ENCODE results near the gene MAPK6.

The MAPK6 gene

DNA sequence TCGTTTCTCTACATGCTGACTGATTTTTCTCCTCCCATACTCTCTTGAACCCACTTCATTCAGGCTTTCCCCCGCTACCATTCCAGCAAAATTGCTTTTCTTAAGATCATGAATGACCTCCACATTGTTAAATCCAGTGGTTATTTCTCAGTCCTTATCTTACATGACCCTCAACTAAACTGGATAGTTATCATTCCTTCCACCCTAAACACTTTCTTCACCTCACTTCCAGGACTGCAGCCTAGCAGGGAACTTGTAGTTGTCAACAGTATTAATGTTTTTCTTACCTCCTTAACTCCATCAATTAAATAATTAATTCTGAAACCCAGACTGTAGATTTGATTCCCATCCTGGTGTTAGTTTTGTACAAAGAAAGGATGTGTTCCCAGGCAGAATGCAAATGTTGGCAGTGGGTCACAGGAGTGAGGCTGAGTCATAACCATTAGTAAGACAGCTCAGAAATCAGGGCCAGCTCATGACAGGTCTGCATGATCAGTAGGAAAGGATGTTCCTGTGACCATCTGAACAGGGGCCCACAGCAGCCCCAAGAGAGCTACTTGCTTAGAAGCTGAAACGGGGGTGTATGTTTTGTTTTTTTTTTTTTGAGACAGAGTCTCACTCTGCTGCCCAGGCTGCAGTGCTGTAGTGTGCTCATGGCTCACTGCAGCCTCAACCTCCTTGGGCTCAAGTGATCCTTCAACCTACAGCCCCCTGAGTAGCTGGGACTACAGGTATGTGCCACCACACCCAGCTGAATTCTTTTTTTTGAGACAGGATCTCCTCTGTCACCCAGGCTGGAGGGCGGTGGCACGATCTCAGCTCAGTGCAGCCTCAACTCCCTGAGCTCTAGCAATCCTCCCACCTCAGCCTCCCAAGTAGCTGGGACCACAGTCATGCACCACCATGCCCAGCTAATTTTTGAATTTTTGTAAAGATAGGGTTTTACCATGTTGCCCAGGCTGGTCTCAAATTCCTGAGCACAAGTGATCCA is 84.5 kb downstream of the MAPK6 start:
- DNase-seq (ENCODE audit: low spot score) = peak; percentile 87

DNA sequence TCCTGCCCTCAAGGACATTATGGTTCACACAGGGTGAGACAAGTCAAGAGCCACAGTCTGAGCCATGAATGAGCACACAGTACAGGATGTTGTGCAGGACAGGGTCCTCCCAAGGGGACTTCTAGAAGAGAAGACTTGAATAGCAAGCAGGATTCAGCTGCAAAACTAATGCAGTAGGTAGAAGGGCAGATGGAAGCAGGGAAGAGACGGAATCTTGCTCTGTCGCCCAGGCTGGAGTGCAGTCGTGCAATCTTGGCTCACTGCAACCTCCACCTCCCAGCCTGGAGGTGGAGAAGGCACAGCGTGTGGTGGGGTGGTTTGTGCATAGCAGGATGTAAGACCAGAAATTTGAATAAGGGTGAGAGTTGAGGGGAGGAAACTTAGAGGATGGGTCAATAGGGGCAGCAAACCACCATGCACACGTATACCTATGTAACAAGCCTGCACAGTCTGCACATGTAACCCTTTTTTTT is 85.5 kb downstream of the MAPK6 start:
- DNase-seq (ENCODE audit: low spot score) = no peak

DNA sequence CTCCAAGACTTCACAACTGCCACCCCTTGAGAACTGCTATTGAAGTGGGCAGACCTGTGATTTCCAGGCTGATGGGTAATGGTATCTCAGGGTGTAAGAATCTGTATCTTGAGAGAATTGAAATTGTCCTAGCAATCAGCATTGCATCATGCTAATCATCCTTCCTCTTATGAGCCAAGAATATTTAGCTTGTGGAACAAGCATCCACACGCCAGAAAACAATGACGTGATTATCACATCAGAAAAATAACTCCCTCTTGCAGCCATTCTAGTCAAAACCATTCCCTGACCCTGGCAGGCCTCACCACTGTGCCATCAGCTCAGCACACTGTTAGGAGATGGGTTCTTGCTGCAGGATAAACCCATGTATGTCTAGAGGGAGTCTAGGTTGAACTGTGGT is 86.8 kb downstream of the MAPK6 start:
- no peak for DNase-seq (ENCODE audit: low spot score)

DNA sequence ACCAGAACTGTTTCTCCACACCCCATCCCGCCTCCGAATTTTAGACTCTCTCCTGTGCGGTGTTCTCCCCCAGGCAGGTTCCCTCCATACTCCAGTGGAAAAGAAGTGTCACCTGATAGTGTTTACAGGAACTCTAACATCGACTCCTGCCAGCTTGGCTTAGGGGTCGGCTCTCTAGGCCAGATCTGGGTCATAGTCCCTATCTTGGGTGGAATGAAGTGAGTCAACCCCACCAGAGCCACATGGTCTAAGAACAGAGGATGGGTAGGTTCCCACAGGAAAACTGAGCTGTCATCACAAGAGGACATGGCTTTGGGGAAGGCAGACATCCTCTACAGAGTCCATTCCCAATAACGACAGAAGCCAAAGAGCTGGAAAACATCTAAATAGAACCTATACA is 87.6 kb downstream of the MAPK6 start:
- no peak for DNase-seq (ENCODE audit: low spot score)

DNA sequence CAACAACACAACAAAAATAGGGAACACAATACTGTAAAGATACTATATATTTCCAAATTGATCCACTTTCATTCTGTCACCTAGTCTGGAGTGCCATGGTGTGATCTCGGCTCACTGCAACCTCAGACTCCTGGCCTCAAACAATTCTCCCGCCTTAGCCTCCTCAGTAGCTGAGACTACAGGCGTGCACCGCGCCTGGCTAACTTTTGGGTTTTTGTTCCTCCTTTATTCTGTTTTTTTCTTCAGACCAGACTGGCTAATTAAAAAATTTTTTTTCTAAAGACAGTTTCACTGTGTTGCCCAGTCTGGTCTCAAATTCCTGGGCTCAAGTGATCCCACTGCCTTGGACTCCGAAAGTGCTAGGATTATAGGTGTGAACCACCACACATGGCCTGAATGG is 88.2 kb downstream of the MAPK6 start:
- no peak for DNase-seq (ENCODE audit: low spot score)

DNA sequence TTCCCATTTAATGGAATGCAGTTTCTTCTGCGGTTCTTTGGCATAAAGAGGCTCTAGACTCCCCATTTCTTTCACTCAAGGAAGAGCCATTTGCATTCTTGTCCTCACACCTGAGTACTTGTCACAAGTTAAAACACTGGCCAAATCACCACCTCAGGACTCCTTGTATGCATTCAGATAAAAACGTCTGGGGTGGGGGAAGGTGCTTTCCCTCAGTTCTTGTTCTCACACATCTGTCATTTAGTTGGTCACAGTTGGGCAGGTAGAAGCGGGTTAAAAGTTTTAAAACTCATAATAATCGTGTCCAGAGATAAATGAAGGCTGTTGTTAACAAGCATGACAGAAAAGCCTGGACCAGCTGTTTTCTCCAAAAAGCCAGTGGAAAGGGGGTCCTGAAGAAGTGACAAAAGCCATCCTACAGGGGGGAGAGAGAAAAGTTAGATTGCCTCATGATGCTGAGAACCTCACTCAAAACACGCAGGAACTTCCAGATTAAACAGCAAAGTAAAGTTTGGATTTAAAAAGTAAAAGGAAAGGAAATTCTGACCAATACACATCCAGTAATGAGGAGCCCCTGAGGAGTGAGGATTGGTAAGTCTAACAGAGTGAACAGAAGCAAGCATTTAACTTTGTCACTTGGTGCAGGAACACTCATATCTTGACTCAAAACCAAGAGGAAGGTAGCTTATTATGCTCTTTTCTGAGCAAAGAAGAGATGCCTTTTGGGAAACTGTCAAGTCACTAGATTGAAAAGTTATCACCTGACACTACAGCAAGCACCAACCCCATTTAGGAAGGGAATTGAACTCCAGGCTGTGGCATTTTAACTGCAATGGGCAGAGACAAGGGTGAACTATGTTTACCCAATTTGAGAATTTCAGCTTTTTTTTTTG is 90.8 kb downstream of the MAPK6 start:
- no peak for DNase-seq (ENCODE audit: low spot score)

DNA sequence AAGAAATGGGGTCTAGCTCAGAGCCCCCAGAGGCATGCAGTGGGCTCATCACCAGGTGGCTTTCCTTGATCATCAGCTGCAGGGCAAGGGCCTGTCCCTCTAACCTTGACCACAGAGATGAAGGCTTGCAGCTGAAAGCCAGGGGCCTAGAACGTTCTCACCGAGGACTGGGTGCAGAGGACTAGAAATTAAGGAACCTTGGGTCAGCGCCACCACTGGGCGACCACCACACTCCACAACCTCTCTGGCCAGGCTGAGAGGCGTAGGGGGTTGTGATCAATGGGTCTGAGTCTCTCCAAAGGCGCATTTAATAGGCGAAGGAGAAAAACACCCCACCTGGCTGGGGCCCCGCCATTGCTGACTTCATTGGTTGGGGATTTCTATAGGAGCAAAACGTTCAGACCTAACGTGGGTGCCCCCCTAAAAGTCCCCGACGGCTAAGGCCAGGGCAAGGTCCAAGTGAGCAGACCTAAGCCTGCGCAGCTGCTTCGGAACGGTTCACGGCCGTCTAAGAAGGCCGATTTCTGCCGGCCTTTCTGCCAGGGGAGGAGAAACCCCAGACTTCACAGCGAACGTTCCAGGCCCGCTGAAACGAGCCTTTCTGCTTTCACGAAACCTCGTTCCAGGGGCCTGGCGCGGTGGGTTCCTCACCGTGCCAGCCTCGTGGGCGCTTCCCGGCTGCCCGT is 92.6 kb downstream of the MAPK6 start:
- no peak for DNase-seq (ENCODE audit: low spot score)

DNA sequence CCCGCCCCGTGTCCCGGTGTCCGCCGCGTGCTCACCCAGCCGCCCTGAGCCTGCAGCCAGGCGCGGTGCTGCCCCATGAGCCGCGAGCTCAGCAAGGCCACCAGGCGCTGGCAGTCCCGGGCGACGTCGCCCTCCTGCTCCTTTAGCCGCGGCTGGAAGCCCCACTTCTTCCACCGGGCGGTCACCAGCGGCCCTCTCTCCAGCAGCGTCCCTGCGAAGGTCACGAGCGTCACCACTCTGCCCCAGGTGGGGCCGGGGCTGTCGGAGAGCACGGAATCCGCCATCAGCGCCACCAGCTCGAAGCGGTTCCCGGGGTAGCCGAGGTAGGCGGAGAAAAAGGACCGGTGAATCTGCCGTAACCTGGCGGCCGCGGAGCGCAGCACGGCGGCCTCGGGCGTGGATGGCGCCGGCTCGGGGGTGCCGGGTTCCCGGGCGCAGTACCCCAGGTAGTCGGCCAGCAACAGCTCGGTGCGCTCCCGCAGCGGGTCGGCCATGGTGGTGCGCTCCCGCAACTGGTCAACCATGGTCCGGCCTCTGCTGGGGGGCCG is 93.3 kb downstream of the MAPK6 start:
- DNase-seq (ENCODE audit: low spot score) = peak; percentile 53

DNA sequence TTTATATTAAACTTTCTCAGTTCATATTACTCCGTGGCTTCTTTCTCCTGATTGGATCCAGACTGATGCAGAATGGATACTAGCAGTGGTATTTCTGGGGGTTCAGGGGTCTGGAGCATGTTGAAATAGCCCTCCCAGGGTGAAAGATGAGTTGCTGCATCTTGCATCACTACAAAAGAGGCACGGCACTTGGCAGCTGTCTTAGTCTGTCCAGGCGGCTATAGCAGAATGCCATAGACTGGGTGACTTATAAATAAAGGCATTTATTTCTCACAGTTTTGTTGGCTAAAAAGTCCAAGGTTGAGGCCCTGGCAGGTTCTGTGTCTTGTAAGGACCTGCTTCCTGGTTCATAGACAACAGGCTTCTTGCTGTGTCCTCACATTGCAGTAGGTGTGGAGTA is 94.2 kb downstream of the MAPK6 start:
- no peak for DNase-seq (ENCODE audit: low spot score)

DNA sequence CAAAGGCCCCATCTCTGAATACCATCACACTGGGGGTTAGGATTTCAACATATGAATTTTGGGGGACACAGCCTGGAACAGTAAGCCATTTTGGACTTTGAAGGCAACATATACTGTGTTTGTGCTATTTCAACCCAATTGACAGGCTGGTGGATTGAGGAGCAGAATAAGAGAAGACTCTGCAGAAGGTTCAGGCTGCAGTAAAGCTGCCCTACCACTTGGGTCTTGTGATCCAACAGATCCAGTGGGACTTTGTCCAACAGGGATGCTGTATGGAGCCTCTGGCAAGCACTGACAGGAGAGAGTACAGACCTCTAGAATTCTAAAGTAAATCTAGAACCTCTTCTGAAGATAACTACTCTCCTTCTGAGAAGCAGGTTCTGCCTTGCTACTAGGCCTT is 94.7 kb downstream of the MAPK6 start:
- DNase-seq (ENCODE audit: low spot score) = no peak

DNA sequence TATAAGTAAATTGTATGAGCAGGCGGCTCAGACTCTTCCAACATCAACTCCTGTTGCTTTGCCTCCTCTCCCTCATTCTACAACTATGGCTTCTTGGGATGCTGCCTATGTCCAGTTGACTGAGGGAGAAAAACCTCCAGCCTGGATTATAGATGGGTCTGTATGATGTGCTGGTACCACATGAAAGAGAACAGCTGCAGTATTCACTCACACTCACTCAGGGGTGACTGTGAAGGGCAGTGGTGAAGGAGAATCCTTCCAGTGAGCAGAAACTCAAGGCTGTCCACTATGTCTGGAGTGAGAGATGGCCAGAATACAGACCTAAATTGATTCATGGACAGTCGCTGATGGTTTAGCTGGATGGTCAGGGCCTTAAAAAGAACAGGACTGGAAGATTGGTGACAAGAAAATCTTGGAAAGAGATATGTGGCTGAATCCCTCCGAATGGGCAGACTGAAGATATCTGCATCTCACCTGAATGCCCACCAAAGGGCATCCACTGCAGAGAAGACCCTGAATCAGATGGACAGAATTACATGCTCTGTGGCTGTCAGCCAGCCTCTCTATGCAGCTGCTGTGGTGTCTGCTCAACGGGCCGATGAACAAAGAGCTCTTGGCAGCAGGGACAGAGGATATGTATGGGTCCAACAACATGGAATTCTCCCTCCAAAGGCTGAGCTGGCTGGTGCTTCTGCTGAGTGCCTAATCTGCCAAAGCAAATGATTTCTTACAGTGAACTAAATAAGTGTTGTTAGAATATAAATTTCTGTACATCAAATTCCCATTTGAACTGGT is 95.4 kb downstream of the MAPK6 start:
- DNase-seq (ENCODE audit: low spot score) = no peak

DNA sequence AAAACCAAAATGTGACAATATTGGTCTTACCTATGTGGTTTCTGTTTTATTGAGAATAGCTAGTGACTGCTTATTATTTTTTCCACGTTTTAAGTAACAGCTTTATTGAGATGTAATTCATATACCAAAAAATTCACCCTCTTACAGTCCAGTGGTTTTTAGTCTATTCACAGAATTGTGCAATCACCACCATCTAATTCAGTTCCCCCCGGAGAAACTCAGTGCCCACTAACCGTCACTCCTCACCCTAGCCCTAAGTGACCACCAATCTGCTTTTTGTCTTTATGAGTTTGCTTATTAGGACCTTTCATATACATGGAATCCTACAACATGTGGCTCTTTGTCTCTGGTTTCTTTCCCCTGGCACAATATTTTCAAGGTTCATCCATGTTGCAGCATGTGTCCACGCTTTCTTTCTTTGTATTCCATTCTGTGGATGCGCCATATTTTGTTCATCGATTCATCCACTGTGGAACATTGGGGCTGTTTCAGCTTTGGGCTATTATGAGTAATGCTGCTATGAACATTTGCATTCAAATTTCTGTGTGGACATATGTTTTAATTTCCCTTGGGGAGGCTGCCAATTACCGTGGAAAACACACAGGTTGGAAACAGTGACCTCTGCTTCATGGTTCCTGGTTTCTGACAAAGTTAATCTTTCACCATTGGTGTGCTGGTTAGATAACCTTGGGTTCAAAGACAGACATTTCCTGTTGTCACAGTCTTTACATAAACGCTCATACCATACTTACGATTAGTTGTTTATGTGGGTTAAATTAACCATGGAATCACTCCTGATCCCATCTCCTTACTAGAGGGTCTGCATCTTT is 96.8 kb downstream of the MAPK6 start:
- DNase-seq (ENCODE audit: low spot score) = no peak

Data from GM03348 (cell line).